ENCODE data around the gene PARPBP.
"Not testable (repeated sequence)": the region's sequence is repeated elsewhere in the genome, so short reads cannot be mapped to it uniquely, and the experiment has no call there.

Gene PARPBP, protein sequence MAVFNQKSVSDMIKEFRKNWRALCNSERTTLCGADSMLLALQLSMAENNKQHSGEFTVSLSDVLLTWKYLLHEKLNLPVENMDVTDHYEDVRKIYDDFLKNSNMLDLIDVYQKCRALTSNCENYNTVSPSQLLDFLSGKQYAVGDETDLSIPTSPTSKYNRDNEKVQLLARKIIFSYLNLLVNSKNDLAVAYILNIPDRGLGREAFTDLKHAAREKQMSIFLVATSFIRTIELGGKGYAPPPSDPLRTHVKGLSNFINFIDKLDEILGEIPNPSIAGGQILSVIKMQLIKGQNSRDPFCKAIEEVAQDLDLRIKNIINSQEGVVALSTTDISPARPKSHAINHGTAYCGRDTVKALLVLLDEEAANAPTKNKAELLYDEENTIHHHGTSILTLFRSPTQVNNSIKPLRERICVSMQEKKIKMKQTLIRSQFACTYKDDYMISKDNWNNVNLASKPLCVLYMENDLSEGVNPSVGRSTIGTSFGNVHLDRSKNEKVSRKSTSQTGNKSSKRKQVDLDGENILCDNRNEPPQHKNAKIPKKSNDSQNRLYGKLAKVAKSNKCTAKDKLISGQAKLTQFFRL

DNA sequence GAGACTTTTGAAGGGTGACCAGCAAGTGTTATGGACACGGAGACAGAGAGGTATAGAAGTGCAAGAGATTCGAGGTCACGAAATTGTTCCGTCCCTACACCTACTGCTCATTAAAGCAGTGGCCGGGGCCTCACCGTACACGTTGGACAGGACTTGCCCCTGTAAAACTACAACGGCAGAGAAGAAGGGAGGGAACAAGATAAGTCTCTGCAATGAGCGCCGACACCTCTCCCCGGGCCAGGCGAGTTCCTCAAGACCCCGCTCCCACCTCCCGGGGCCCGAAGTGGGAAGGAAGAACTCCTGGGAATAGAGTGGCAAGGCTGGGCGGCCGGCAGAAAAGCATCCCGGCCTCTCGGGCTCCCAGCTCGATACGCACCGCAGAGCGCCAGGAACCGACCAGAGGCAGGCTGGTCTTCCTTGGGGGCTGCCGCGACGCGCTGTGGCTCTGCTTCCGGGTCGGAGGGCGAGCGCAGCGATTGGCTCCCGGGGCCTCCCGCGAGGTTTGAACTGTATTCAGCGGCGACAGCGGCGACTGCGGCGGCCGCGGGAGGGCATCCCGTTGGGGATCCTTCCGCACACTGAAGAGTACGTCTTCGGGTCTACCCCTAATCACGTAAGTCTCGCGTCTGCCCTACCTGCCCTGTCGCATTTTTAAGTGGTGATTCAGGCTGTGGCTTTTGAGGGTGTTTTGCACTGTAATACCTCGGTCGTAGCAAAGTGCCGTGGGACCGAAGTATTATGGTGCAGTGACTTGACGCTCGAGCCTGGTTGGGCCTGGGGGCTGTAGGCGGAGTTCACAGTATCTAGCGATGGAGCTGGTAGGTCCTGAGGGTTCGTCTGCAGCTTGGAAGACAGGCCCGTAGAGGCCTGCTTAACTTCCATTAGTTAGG is at the start of gene PARPBP, which contains the start of gene NUP37:
PARPBP (plus strand) TSS at position 510 of the 890 bp plus-strand sequence. CDS start 3,706 bp downstream, outside the sequence.
NUP37 (minus strand) TSS at position 441 of the 890 bp plus-strand sequence. CDS start 1,596 bp downstream, outside the sequence.
- in situ Hi-C loops (cut with MboI; ENCODE audit: low sequenced_read_pairs), result no loop called here

DNA sequence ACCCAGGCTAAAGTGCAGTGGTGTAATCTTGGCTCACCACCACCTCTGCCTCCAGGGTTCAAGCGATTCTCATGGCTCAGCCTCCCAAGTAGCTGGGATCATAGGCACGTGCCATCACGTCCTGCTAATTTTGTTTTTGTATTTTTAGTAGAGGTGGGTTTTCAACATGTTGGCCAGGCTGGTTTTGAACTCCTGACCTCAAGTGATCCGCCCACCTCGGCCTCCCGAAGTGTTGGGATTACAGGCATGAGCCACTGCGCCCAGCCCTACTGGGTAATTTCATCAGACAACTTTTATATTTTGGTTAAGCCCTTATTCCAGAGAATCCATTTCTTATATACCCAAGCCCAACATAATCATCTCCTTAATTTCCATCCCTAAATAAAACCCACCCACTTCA is 47.9 kb upstream of the PARPBP start:
- in situ Hi-C loops (cut with MboI; ENCODE audit: low sequenced_read_pairs), result not testable (repeated sequence)

DNA sequence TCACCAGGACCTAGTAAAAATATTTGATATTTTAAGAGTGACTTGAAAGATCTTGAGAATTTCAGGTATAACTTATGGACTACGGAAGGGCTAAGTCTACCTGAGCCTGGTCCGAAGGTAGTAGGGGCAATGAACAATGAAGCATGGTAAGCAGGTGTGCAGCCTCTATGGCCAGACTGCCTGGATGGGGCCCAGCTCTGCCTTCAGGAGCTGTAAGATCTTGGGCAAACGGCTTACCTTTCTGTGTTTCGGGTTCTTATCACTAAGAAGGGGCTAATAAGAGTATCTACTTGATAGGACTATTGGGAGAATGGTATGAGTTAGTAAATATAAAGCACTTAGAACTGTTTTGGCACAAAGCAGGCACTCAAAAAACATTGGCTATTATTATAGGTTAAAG is 39.1 kb upstream of the PARPBP start:
- in situ Hi-C loops (cut with MboI; ENCODE audit: low sequenced_read_pairs), result no loop called here

GRCh38 chr12:102089228-102089835 is 30.7 kb upstream of the PARPBP start:
- in situ Hi-C loops (cut with MboI; ENCODE audit: low sequenced_read_pairs), result not testable (repeated sequence)

DNA sequence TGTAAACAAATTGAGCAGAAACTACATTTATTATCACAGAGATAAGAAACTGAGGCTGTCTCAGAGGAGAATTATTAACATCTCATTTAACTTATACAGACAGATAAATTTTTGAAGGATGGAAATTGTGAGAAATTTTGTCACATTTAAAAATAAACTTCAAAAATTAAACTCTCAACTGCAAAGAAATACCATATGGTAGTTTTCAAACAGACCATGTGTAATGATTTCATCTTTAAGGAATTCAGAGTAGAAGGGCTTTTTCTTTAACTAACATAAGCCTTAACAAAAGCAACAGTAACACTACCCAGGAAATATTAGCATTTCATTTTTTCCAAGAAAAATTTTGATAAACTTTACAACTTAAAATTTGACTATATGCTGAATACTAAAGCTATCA is 26.7 kb upstream of the PARPBP start:
- in situ Hi-C loops (cut with MboI; ENCODE audit: low sequenced_read_pairs), result no loop called here

GRCh38 chr12:102095677-102096263 is 24.2 kb upstream of the PARPBP start:
- in situ Hi-C loops (cut with MboI; ENCODE audit: low sequenced_read_pairs), result no loop called here

DNA sequence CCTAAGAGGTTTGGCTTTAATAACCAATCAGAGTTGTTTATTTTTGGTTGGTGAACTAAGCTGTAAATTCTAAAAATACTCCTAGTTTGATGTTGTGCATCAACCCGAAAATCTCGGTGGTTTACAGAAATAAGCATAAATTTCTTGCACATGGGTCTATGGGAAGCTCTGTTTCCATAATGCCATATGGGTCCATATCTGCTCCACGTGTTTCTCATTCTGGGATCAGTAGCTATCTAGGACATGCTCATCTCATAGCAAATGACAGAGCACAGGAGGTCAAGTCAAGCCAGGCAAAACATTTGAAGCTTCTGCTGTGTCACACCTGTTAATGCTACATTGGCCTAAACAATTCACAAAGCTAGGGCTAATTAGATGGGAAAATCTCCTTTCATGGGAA is 23.1 kb upstream of the PARPBP start:
- in situ Hi-C loops (cut with MboI; ENCODE audit: low sequenced_read_pairs), result no loop called here

DNA sequence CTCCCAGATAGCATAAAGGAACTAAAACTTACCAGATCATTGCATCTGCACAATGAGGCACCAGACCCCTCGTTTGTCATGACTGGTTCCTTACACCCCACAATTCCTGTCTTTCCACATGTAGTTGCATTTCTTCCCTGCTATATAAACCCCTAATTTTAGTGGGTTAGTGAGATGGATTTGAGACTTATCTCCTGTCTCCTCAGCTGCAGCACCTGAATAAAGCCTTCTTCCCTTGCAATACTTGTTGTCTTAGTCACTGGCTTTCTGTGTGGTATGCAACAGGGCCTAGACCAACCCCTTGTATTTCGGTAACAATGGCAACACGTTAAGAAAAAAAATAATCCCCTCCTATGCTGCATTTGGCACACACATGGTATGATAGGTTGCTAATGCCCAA is 13.1 kb upstream of the PARPBP start:
- in situ Hi-C loops (cut with MboI; ENCODE audit: low sequenced_read_pairs), result no loop called here

DNA sequence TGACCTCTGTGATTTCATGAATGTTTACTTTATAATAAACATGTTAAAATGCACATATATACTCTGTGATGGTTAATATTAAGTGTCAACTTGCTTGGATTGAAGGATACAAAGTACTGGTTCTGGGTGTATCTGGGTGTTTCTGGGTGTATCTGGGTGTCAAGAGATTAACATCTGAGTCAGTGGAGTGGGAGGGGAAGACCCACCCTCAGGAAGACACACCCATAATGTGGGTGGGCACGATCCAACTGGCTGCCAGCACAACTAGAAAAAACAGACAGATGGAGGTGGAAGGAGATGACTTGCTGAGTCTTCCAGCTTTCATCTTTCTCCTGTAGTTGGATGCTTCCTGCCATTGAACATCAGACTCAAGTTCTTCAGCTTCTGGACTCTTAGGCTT is 12.0 kb upstream of the PARPBP start:
- in situ Hi-C loops (cut with MboI; ENCODE audit: low sequenced_read_pairs), result no loop called here

DNA sequence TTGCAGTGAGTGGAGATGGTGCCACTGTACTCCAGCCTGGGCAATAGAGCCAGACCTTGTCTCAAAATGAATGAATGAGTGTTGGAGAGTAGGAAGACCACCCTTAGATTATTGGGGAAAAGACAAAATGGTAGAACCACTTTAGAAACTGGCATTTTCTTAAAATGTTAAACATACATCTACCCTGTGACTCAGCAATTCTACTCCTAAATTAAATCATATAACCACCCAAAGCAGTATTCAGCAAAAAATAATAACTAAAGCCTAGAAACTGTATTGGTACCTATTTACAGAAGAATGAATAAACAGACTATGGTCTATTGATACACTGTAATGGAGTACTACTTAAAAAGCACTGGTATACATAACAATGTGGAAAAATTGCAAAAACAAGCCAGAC is 9.2 kb upstream of the PARPBP start:
- in situ Hi-C loops (cut with MboI; ENCODE audit: low sequenced_read_pairs), result no loop called here

- in situ Hi-C loops (cut with MboI; ENCODE audit: low sequenced_read_pairs), result no loop called here
Measured at GRCh38 chr12:102114212-102114611, 5.8 kb upstream of the PARPBP start.

- in situ Hi-C loops (cut with MboI; ENCODE audit: low sequenced_read_pairs), result no loop called here
Measured at GRCh38 chr12:102116392-102116791, 3.6 kb upstream of the PARPBP start.

DNA sequence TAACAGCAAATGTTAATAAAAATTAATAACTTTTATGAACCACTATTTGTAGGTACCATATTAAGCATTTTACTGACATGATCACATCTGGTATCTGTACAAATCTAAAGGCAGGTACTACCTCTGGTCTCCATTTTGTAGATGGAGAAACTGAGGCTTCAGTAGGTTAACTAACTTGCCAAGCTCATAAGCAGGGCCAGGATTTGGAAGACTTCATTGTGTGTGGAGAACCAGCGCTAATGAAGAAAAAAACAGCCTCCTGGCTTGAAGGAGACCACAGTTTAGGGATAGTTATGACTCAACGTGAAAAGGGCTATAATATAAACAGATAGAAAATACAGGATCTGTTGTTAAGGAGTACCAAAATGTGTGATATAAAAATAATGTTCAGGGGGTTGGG is 1.1 kb upstream of the PARPBP start:
- in situ Hi-C loops (cut with MboI; ENCODE audit: low sequenced_read_pairs), result no loop called here

- in situ Hi-C loops (cut with MboI; ENCODE audit: low sequenced_read_pairs), result no loop called here
Measured at GRCh38 chr12:102120564-102120873, 536 bp downstream of the PARPBP start.

GRCh38 chr12:102120886-102121285 is 903 bp downstream of the PARPBP start:
- in situ Hi-C loops (cut with MboI; ENCODE audit: low sequenced_read_pairs), result no loop called here

DNA sequence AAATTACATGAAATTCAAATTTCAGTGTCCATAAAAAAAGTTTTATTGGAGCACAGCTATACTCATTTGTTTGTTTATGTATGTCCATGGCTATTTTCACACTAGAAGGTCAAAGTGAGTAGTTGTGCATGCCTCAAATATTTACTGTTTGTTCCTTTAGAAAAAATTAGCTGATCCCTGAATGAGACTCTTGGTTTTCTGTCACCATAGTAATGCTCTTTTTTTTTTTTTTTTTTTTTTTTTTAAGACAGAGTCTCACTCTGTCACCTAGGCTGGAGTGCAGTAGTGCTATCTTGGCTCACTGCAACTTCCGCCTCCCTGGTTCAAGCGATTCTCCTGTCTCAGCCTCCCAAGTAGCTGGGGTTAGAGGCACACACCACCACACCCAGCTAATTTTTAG is 1.3 kb downstream of the PARPBP start:
- in situ Hi-C loops (cut with MboI; ENCODE audit: low sequenced_read_pairs), result not testable (repeated sequence)

DNA sequence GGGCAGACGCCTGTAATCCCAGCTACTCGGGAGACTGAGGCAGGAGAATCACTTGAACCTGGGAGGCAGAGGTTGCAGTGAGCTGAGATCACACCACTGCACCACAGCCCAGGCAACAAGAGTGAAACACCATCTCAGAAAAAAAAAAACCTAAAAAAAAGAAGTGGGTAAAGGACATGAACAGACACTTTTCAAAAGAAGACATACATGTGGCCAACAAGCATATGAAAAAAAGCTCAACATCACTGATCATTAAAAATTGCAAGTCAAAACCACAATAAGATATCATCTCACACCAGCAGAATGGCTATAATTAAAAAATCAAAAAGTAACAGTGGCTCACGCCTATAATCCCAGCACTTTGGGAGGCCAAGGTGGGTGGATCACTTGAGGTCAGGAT is 10.7 kb downstream of the PARPBP start:
- in situ Hi-C loops (cut with MboI; ENCODE audit: low sequenced_read_pairs), result not testable (repeated sequence)

- in situ Hi-C loops (cut with MboI; ENCODE audit: low sequenced_read_pairs), result not testable (repeated sequence)
Measured at GRCh38 chr12:102131442-102131841, 11.5 kb downstream of the PARPBP start.

DNA sequence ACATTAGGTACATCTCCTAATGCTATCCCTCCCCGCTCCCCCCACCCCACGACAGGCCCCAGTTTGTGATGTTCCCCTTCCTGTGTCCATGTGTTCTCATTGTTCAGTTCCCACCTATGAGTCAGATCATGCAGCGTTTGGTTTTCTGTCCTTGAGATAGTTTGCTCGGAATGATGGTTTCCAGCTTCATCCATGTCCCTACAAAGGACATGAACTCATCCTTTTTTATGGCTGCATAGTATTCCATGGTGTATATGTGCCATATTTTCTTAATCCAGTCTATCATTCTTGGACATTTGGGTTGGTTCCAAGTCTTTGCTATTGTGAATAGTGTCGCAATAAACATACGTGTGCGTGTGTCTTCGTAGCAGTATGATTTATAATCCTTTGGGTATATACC is 17.6 kb downstream of the PARPBP start:
- in situ Hi-C loops (cut with MboI; ENCODE audit: low sequenced_read_pairs), result not testable (repeated sequence)

DNA sequence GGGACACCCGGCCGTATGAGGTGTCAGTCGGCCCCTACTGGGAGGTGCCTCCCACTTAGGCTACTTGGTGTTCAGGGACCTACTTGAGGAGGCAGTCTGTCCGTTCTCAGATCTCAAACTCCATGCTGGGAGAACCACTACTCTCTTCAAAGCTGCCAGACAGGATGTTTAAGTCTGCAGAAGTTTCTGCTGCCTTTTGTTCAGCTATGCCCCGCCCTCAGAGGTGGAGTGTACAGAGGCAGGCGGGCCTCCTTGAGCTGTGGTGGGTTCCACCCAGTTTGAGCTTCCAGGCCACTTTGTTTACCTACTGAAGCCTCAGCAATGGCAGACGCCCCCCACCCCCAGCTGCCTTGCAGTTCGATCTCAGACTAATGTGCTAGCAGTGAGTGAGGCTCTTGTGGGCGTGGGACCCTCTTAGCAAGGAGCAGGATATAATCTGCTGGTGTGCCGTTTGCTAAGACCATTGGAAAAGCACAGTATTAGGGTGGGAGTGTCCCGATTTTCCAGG is 22.9 kb downstream of the PARPBP start:
- in situ Hi-C loops (cut with MboI; ENCODE audit: low sequenced_read_pairs), result not testable (repeated sequence)

- in situ Hi-C loops (cut with MboI; ENCODE audit: low sequenced_read_pairs), result no loop called here
Measured at GRCh38 chr12:102144221-102144620, 24.2 kb downstream of the PARPBP start.

Data from hTERT RPE-1 (cell line).